ENCODE results near the gene ADAD1. TPM values are rescaled to one million over a fixed set of nuclear protein-coding genes. Genes with fewer than 3 reads are reported as not detected.
A peak's percentile ranks its signal among the peaks of the same experiment; 100 is the strongest.

The ADAD1 gene
- total RNA-seq, 1 experiment from 2014 or later = not detected

GRCh38 chr4:122434285-122434684, 55.5 kb downstream of the ADAD1 start:
- Mint-ChIP-seq H3K4me3 (ENCODE audit: unreplicated experiment) (no peak overlapping the region), H3K36me3 (ENCODE audit: insufficient read depth, unreplicated experiment) (no peaks in the 10 kb centered on the region), H3K9me3 (ENCODE audit: unreplicated experiment) (no peaks in the 10 kb centered on the region), H3K4me1 (ENCODE audit: insufficient read depth, unreplicated experiment) (no peaks in the 10 kb centered on the region), H3K27ac (ENCODE audit: low read depth, unreplicated experiment) (no peak overlapping the region), H3K27me3 (ENCODE audit: insufficient read depth, unreplicated experiment) (no peaks in the 10 kb centered on the region)
- DNase-seq (ENCODE audit: unreplicated experiment) = no peak
- BruUV-seq (replicated peaks) = no TSS peak
- intact Hi-C loops (cut with micrococcal nuclease) = no loop called here
- ChIA-PET CTCF (interaction anchor here (0.6 kb wide), 1 partner anchor 143 kb away, joined by 3 read pairs; no protein-coding TSS in a partner anchor), POLR2A (no interaction called here)
- no peak for TF ChIP-seq CTCF (IDR thresholded peaks at IDR 0.05; ENCODE audit: unreplicated experiment)

GRCh38 chr4:122450847-122451246, 72.0 kb downstream of the ADAD1 start:
- no peaks in the 10 kb centered on the region for H3K4me1 Mint-ChIP-seq (ENCODE audit: insufficient read depth, unreplicated experiment)
- DNase-seq (ENCODE audit: unreplicated experiment) = peak; percentile 62
- no TSS peak for BruUV-seq (replicated peaks)
- H3K27ac Mint-ChIP-seq (ENCODE audit: low read depth, unreplicated experiment) = no peak overlapping the region
- H3K9me3 Mint-ChIP-seq (ENCODE audit: unreplicated experiment) = no peaks in the 10 kb centered on the region
- CTCF ChIA-PET = interaction anchor here (0.6 to 1.7 kb wide), 3 partner anchors 20 to 215 kb away, joined by 3 to 5 read pairs (median 4); no protein-coding TSS in a partner anchor
- H3K36me3 Mint-ChIP-seq (ENCODE audit: insufficient read depth, unreplicated experiment) = no peaks in the 10 kb centered on the region
- POLR2A ChIA-PET = no interaction called here
- peaks cover 7% of the 10 kb centered on the region for H3K27me3 Mint-ChIP-seq (ENCODE audit: insufficient read depth, unreplicated experiment)
- peak; percentile 31 for TF ChIP-seq CTCF (IDR thresholded peaks at IDR 0.05; ENCODE audit: unreplicated experiment)
- H3K4me3 Mint-ChIP-seq (ENCODE audit: unreplicated experiment) = no peak overlapping the region
- intact Hi-C loops (cut with micrococcal nuclease) = loop anchor here (1.0 kb wide), 1 partner anchor 551 kb away; no protein-coding TSS in a partner anchor

GRCh38 chr4:122453384-122453995, 74.7 kb downstream of the ADAD1 start:
- TF ChIP-seq CTCF (IDR thresholded peaks at IDR 0.05; ENCODE audit: unreplicated experiment) = no peak
- H3K27ac Mint-ChIP-seq (ENCODE audit: low read depth, unreplicated experiment) = no peak overlapping the region
- POLR2A ChIA-PET = no interaction called here

GRCh38 chr4:122456231-122457116, 77.7 kb downstream of the ADAD1 start, which contains the start of gene IL2:
TSS of gene IL2 (minus strand) at chr4:122456725. CDS start at chr4:122456440, 285 bp downstream.
- ChIA-PET POLR2A (interaction anchor here (1.1 kb wide), 1 partner anchor 9 kb away, joined by 3 read pairs; no protein-coding TSS in a partner anchor), CTCF (interaction anchor here (0.6 to 1.0 kb wide), 4 partner anchors 67 to 473 kb away, joined by 3 to 4 read pairs (median 3); no protein-coding TSS in a partner anchor)
- Mint-ChIP-seq H3K36me3 (ENCODE audit: insufficient read depth, unreplicated experiment) (no peaks in the 10 kb centered on the region), H3K27ac (ENCODE audit: low read depth, unreplicated experiment) (no peak within 1 kb of the TSS), H3K4me1 (ENCODE audit: insufficient read depth, unreplicated experiment) (no peaks in the 10 kb centered on the region), H3K27me3 (ENCODE audit: insufficient read depth, unreplicated experiment) (no peaks in the 10 kb centered on the region), H3K4me3 (ENCODE audit: unreplicated experiment) (no peak within 1 kb of the TSS), H3K9me3 (ENCODE audit: unreplicated experiment) (no peaks in the 10 kb centered on the region)
- intact Hi-C loops (cut with micrococcal nuclease) = no loop called here
- TF ChIP-seq CTCF (IDR thresholded peaks at IDR 0.05; ENCODE audit: unreplicated experiment) = no peak
- DNase-seq (ENCODE audit: unreplicated experiment) = no peak
- BruUV-seq (replicated peaks) = no TSS peak

More at GRCh38 chr4:122453384-122453995, 74.7 kb downstream of the ADAD1 start:
- no peaks in the 10 kb centered on the region for H3K27me3 Mint-ChIP-seq (ENCODE audit: insufficient read depth, unreplicated experiment)
- CTCF ChIA-PET = no interaction called here
- no peaks in the 10 kb centered on the region for H3K36me3 Mint-ChIP-seq (ENCODE audit: insufficient read depth, unreplicated experiment)
- H3K4me3 Mint-ChIP-seq (ENCODE audit: unreplicated experiment) = no peak overlapping the region
- no peaks in the 10 kb centered on the region for H3K9me3 Mint-ChIP-seq (ENCODE audit: unreplicated experiment)
- intact Hi-C loops (cut with micrococcal nuclease) = no loop called here
- no peaks in the 10 kb centered on the region for H3K4me1 Mint-ChIP-seq (ENCODE audit: insufficient read depth, unreplicated experiment)
- BruUV-seq (replicated peaks) = no TSS peak
- no peak for DNase-seq (ENCODE audit: unreplicated experiment)
